GM12872 (cell line): ENCODE measurements around the gene UBQLN1.

Experiments
- TF ChIP-seq, protein P1 (sequence below): IDR thresholded peaks from 3 replicates; pipeline ENCODE4 v1.5.1; 2011; ENCODE audit warnings: low read depth, mild to moderate bottlenecking, low read length, moderate library complexity; ENCODE audit not compliant: insufficient read depth

UBQLN1 gene

GRCh38 chr9:83680233-83680632 lies 27.5 kb downstream of the UBQLN1 start:
- TF ChIP-seq, protein P1, sequence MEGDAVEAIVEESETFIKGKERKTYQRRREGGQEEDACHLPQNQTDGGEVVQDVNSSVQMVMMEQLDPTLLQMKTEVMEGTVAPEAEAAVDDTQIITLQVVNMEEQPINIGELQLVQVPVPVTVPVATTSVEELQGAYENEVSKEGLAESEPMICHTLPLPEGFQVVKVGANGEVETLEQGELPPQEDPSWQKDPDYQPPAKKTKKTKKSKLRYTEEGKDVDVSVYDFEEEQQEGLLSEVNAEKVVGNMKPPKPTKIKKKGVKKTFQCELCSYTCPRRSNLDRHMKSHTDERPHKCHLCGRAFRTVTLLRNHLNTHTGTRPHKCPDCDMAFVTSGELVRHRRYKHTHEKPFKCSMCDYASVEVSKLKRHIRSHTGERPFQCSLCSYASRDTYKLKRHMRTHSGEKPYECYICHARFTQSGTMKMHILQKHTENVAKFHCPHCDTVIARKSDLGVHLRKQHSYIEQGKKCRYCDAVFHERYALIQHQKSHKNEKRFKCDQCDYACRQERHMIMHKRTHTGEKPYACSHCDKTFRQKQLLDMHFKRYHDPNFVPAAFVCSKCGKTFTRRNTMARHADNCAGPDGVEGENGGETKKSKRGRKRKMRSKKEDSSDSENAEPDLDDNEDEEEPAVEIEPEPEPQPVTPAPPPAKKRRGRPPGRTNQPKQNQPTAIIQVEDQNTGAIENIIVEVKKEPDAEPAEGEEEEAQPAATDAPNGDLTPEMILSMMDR: no peak

- TF ChIP-seq, protein P1: no peak
Observed at GRCh38 chr9:83677596-83677995, 30.2 kb downstream of the UBQLN1 start.

DNA sequence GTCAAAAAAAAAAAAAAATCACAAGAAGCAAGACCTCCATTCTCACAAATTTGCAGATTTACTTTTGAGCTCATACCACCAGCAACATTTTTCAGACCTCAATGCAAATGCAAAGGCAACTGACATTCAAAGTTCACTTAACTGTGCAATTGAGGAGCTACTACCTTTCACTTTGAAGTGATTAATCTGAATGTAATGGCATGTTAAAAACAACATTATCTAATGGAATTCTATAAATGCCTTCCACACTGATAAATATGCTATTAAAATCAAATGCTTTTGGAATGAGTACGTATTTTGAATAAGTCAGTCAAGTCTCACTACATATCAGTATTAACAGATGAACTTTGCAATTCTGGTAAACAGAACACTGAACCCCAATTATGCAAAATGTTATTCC lies 32.3 kb downstream of the UBQLN1 start:
- TF ChIP-seq, protein P1: no peak

DNA sequence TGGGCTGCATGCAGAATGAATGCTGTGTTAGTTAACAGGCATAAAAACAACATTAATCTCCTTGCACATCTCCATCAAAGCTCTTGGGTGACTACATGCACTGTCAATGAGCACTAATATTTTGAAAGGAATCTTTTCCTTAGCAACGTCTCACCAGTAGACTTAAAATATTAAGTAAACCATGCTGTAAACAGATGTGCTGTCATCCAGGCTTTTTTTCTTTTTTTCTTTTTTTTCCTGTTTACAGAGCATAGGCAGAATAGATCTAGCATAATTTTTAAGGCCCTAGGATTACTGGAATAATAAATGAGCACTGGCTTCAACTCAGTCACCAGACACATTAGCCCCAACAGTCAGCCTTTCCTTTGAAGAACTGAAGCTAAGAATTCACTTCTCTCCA lies 36.3 kb downstream of the UBQLN1 start:
- TF ChIP-seq, protein P1: no peak

DNA sequence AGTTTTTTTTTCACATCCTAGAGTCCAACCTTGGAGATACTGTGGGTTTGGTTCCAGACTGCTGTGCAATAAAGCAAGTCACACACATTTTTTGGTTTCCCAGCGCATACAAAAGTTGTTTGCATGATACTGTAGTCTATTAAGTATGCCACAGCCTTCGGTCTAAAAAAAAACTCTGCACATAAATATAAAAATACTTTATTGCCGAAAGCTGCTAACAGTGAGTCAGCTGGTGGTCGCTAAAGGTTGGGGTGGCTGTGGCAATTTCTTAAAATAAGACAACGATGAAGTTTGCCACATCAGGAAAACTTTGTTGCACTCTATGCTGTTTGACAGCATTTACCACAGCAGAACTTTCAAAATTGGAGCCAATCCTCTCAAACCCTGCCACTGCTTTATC lies 37.4 kb downstream of the UBQLN1 start:
- TF ChIP-seq, protein P1: no peak

- TF ChIP-seq, protein P1: no peak
Observed at GRCh38 chr9:83669067-83669466, 38.7 kb downstream of the UBQLN1 start.

- TF ChIP-seq, protein P1: no peak
Observed at GRCh38 chr9:83665580-83666200, 42.1 kb downstream of the UBQLN1 start.

- TF ChIP-seq, protein P1: no peak
Observed at GRCh38 chr9:83662933-83663332, 44.8 kb downstream of the UBQLN1 start.
